Esophagus muscularis mucosa (tissue), 4 donors: ENCODE results near the gene TENM4. TPM values are rescaled to one million over a fixed set of nuclear protein-coding genes. Genes with fewer than 3 reads are reported as not detected.

Experiments
- DNase-seq: peaks from one replicate; pipeline ENCODE4 v3.0.0-alpha.2; 2017; ENCODE audit errors: extremely low spot score
- H3K27ac ChIP-seq, 4 donors: fragments of 200-600 bp; sonication (generic); replicated peaks in 1 of 4; 1 replicate in 3 of 4; 2 replicates in 1 of 4; pipeline ENCODE4 v1.5.1; 2016 to 2019; ENCODE audit warnings: mild to moderate bottlenecking in 1 of 4
- H3K27me3 ChIP-seq, 4 donors: fragments of 200-600 bp; sonication (generic); one replicate each; pipeline versions ENCODE4 v1.5.1 to v1.6.0; 2016 to 2019
- H3K36me3 ChIP-seq, 4 donors: fragments of 200-600 bp; sonication (generic); one replicate each; pipeline ENCODE4 v1.5.1; 2016 to 2019
- H3K4me1 ChIP-seq, 4 donors: fragments of 200-600 bp; sonication (generic); one replicate each; pipeline ENCODE4 v1.5.1; 2016 to 2019
- H3K4me3 ChIP-seq, 4 donors: fragments of 200-600 bp; sonication (generic); 1 replicate in 2 of 4; 2 replicates in 2 of 4; pipeline ENCODE4 v1.5.1; 2016 to 2019; ENCODE audit warnings: mild to moderate bottlenecking in 4 of 4, moderate library complexity in 1 of 4
- H3K9me3 ChIP-seq, 4 donors: fragments of 200-600 bp; sonication (generic); 1 replicate in 3 of 4; 2 replicates in 1 of 4; pipeline ENCODE4 v1.5.1; 2016 to 2019
- EP300 ChIP-seq: sonication (generic); formaldehyde crosslinking; IDR thresholded peaks from one replicate; pipeline ENCODE4 v1.6.1; 2017; ENCODE audit warnings: antibody characterized with exemption
- POLR2A ChIP-seq: fragments of 450-650 bp; IDR thresholded peaks from one replicate; pipeline ENCODE4 v1.6.1; 2017; ENCODE audit warnings: antibody characterized with exemption, moderate library complexity, mild to moderate bottlenecking, low read depth
- POLR2AphosphoS5 ChIP-seq, 2 donors: sonication (generic); formaldehyde crosslinking; IDR thresholded peaks; one replicate each; pipeline ENCODE4 v1.6.1; 2017; ENCODE audit warnings: antibody characterized with exemption in 2 of 2
- WGBS: methylation state at CpG from one replicate; pipeline ENCODE4 v1.1.5; 2018; 5-methylcytosine and 5-hydroxymethylcytosine counted together
- intact Hi-C: fragments of 100-400 bp; cut with DNase I; formaldehyde crosslinking; loops from one replicate; pipeline ENCODE4 v1.15.1; 2023
- total RNA-seq, 4 donors: library from RNA; depleted of rRNA; stranded (reverse); fragments of >200 nt; gene quantifications; one replicate each; pipeline versions ENCODE4 v1.1.0 to v1.2.1, GENCODE V29; 2016
- TF ChIP-seq, protein P1 (sequence below), 3 experiments: fragments of 200-600 bp in 2 of 3; fragments of 450-650 bp in 1 of 3; sonication (generic) in 2 of 3; IDR thresholded peaks; one replicate each; pipeline ENCODE4 v1.5.1; 2017 to 2019; ENCODE audit warnings: antibody characterized with exemption in 3 of 3, mild to moderate bottlenecking in 2 of 3, moderate library complexity in 1 of 3

The TENM4 gene
- total RNA-seq, 4 donors from 2014 or later = 4.1 to 9.6 (median 8.0) TPM

GRCh38 chr11:79371152-79371551, 69.7 kb downstream of the TENM4 start:
- intact Hi-C loops = no loop called here
- H3K4me1 ChIP-seq = no peaks in the 10 kb centered on the region
- H3K9me3 ChIP-seq = no peaks in the 10 kb centered on the region
- WGBS = 70% methylated on average over 1 of the region's 1 CpG
- TF ChIP-seq, protein P1, sequence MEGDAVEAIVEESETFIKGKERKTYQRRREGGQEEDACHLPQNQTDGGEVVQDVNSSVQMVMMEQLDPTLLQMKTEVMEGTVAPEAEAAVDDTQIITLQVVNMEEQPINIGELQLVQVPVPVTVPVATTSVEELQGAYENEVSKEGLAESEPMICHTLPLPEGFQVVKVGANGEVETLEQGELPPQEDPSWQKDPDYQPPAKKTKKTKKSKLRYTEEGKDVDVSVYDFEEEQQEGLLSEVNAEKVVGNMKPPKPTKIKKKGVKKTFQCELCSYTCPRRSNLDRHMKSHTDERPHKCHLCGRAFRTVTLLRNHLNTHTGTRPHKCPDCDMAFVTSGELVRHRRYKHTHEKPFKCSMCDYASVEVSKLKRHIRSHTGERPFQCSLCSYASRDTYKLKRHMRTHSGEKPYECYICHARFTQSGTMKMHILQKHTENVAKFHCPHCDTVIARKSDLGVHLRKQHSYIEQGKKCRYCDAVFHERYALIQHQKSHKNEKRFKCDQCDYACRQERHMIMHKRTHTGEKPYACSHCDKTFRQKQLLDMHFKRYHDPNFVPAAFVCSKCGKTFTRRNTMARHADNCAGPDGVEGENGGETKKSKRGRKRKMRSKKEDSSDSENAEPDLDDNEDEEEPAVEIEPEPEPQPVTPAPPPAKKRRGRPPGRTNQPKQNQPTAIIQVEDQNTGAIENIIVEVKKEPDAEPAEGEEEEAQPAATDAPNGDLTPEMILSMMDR (IDR thresholded peaks at IDR 0.05) = no peak
- TF ChIP-seq POLR2AphosphoS5 (IDR thresholded peaks at IDR 0.05) = no peak
- TF ChIP-seq EP300 = no peak
- TF ChIP-seq POLR2A = no peak
- no peaks in the 10 kb centered on the region for H3K36me3 ChIP-seq
- no peak overlapping the region for H3K4me3 ChIP-seq
- no peak for DNase-seq
- no peaks in the 10 kb centered on the region for H3K27me3 ChIP-seq
- H3K27ac ChIP-seq = no peak overlapping the region

GRCh38 chr11:79369055-79369454, 71.8 kb downstream of the TENM4 start:
- no peaks in the 10 kb centered on the region for H3K9me3 ChIP-seq
- H3K4me1 ChIP-seq = no peaks in the 10 kb centered on the region
- no peak overlapping the region for H3K27ac ChIP-seq
- no peak overlapping the region for H3K4me3 ChIP-seq
- 86% methylated on average over 5 of the region's 5 CpGs for WGBS
- TF ChIP-seq EP300 = no peak
- TF ChIP-seq POLR2A = no peak
- TF ChIP-seq, protein P1 (IDR thresholded peaks at IDR 0.05) = no peak
- TF ChIP-seq POLR2AphosphoS5 (IDR thresholded peaks at IDR 0.05) = no peak
- DNase-seq = no peak
- no peaks in the 10 kb centered on the region for H3K27me3 ChIP-seq
- no peaks in the 10 kb centered on the region for H3K36me3 ChIP-seq
- intact Hi-C loops = no loop called here

DNA sequence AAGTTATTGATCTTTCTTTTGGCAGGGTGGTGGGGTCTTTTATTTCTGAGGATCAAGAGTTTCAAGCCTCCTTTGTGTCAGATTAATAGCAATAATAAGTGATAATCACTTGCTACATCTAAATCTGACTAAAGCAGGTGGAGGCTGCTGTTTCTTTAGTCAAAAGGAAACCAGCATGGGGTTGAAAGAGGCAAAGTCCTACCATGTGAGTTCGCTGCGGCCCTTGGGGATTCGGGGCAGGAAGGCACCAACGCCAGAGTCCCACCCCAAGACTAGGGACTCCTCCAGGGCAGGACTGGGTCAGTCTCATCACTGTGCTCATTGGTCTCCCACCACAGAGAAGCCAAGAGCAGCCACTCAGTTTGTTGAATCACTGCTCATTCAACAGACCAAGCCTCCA, 73.0 kb downstream of the TENM4 start:
- Histone ChIP-seq H3K27me3 (no peaks in the 10 kb centered on the region), H3K9me3 (no peaks in the 10 kb centered on the region), H3K4me1 (no peaks in the 10 kb centered on the region), H3K27ac (no peak overlapping the region), H3K36me3 (no peaks in the 10 kb centered on the region), H3K4me3 (no peak overlapping the region)
- intact Hi-C loops = no loop called here
- no peak for DNase-seq
- TF ChIP-seq POLR2A (no peak), POLR2AphosphoS5 (IDR thresholded peaks at IDR 0.05) (no peak), EP300 (no peak)
- TF ChIP-seq, protein P1 (IDR thresholded peaks at IDR 0.05) = no peak
- 85% methylated on average over 4 of the region's 4 CpGs for WGBS

DNA sequence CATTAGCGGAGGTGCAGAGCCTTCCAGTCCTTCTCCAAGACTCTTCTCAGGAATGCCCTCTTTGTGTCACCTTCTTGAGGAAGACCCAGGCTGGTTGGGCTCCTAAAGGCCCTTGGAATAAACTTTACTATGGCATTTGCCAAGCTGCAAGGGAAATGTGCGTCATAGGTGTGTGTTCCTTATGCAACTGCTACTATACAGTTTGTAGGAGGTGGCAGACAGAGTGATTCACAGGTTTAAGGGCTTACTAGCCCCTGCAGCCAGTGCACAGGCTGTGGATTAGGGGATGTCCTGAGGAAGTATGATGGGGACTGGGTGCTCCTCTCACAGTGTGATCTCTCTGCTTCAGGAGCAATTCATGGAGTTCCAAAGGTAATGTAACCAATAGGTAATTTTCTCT, 74.6 kb downstream of the TENM4 start:
- WGBS = 84% methylated on average over 2 of the region's 2 CpGs
- H3K27me3 ChIP-seq = no peaks in the 10 kb centered on the region

More for the DNA sequence above, 74.6 kb downstream of the TENM4 start:
- no peak for DNase-seq
- H3K4me3 ChIP-seq = no peak overlapping the region
- H3K36me3 ChIP-seq = no peaks in the 10 kb centered on the region
- no peaks in the 10 kb centered on the region for H3K4me1 ChIP-seq
- intact Hi-C loops = no loop called here
- no peak overlapping the region for H3K27ac ChIP-seq
- H3K9me3 ChIP-seq = no peaks in the 10 kb centered on the region
- no peak for TF ChIP-seq EP300
- TF ChIP-seq, protein P1 (IDR thresholded peaks at IDR 0.05) = no peak
- TF ChIP-seq POLR2AphosphoS5 (IDR thresholded peaks at IDR 0.05) = no peak
- TF ChIP-seq POLR2A = no peak
